Activated CD8-positive, alpha-beta memory T cell treated with anti-CD3 and anti-CD28 coated beads, Interleukin-2, amount 50 U/mL, for 1 hour (primary cell): ENCODE results near the gene MAZ.
"Not testable (repeated sequence)": the region's sequence is repeated elsewhere in the genome, so short reads cannot be mapped to it uniquely, and the experiment has no call there.

Experiments used
- DNase-seq: peaks from one replicate; pipeline ENCODE4 v3.0.0-alpha.2; 2020; ENCODE audit errors: extremely low read depth

MAZ gene

GRCh38 chr16:29806099-29806579, at the start of gene MAZ:
TSS of gene MAZ (plus strand) at chr16:29806529. CDS start at chr16:29806702, 173 bp downstream.
- no peak for DNase-seq

- no peak for DNase-seq
Measured at GRCh38 chr16:29756654-29757053, 49.7 kb upstream of the MAZ start.

- not testable (repeated sequence) for DNase-seq
Measured at GRCh38 chr16:29757086-29757485, 49.2 kb upstream of the MAZ start.

- DNase-seq: no peak
Measured at GRCh38 chr16:29757950-29758466, 48.3 kb upstream of the MAZ start.

GRCh38 chr16:29760567-29761279, 45.6 kb upstream of the MAZ start:
- no peak for DNase-seq

- not testable (repeated sequence) for DNase-seq
Measured at GRCh38 chr16:29761280-29761651, 45.1 kb upstream of the MAZ start.

- DNase-seq: no peak
Measured at GRCh38 chr16:29761882-29762281, 44.4 kb upstream of the MAZ start.

- DNase-seq: no peak
Measured at GRCh38 chr16:29763326-29763725, 43.0 kb upstream of the MAZ start.

GRCh38 chr16:29765167-29766032, 40.9 kb upstream of the MAZ start:
- DNase-seq: no peak

GRCh38 chr16:29766571-29766970, 39.8 kb upstream of the MAZ start:
- DNase-seq: no peak

GRCh38 chr16:29767062-29767461, 39.3 kb upstream of the MAZ start:
- DNase-seq: no peak

- DNase-seq: no peak
Measured at GRCh38 chr16:29769507-29769906, 36.8 kb upstream of the MAZ start.

- DNase-seq: no peak
Measured at GRCh38 chr16:29770250-29770929, 35.9 kb upstream of the MAZ start.

- DNase-seq: not testable (repeated sequence)
Measured at GRCh38 chr16:29772330-29772729, 34.0 kb upstream of the MAZ start.

GRCh38 chr16:29774730-29775129, 31.6 kb upstream of the MAZ start:
- DNase-seq: no peak

- DNase-seq: no peak
Measured at GRCh38 chr16:29775742-29776408, 30.5 kb upstream of the MAZ start.

GRCh38 chr16:29777576-29778350, 28.6 kb upstream of the MAZ start, which contains the start of gene ZG16:
TSS of gene ZG16 (plus strand) at chr16:29778256. CDS start at chr16:29779267, 1,011 bp downstream.
- DNase-seq: no peak

- no peak for DNase-seq
Measured at GRCh38 chr16:29779474-29779873, 26.9 kb upstream of the MAZ start.

GRCh38 chr16:29783094-29783953, 23.0 kb upstream of the MAZ start:
- not testable (repeated sequence) for DNase-seq

GRCh38 chr16:29784157-29784556, 22.2 kb upstream of the MAZ start:
- DNase-seq: no peak
